Activated CD4-positive, alpha-beta memory T cell treated with anti-CD3 and anti-CD28 coated beads, Interleukin-2, amount 10 ng/mL, durations not matched to agents 7 days and 5 days (primary cell): ENCODE data around the gene RRP15. TPM values are rescaled to one million over a fixed set of nuclear protein-coding genes. Genes with fewer than 3 reads are reported as not detected.

ENCODE experiments used
- CTCF ChIA-PET: fragments of 350-600 bp; sonication (Branson Sonifier 250); formaldehyde crosslinking; loops from one replicate; lab custom pipeline; 2021; ENCODE audit warnings: antibody characterized with exemption, inconsistent platforms; lab: Charles Lee
- POLR2A ChIA-PET: fragments of 350-600 bp; sonication (Branson Sonifier 250); formaldehyde crosslinking; loops from one replicate; lab custom pipeline; 2021; ENCODE audit warnings: antibody characterized with exemption; lab: Charles Lee
- DNase-seq: peaks from one replicate; pipeline ENCODE4 v3.0.0-alpha.2; 2020
- H3K27ac Mint-ChIP-seq: one replicate; pipeline ENCODE4 v1.8.0; 2021; ENCODE audit warnings: mild to moderate bottlenecking, mixed read lengths
- H3K27me3 Mint-ChIP-seq: one replicate; pipeline ENCODE4 v1.8.0; 2021; ENCODE audit warnings: mixed read lengths
- H3K36me3 Mint-ChIP-seq: one replicate; pipeline ENCODE4 v1.8.0; 2021; ENCODE audit warnings: low read depth, mixed read lengths
- H3K4me1 Mint-ChIP-seq: one replicate; pipeline ENCODE4 v1.8.0; 2021; ENCODE audit warnings: mixed read lengths
- H3K4me3 Mint-ChIP-seq: one replicate; pipeline ENCODE4 v1.8.0; 2021; ENCODE audit warnings: mild to moderate bottlenecking, mixed read lengths
- H3K9me3 Mint-ChIP-seq: one replicate; pipeline ENCODE4 v1.8.0; 2021; ENCODE audit warnings: mixed read lengths
- total RNA-seq, 2 experiments: library from RNA; stranded (reverse); gene quantifications; one replicate each; pipeline ENCODE4 v1.2.3, GENCODE V29; 2021

RRP15 gene
- total RNA-seq, 2 experiments from 2014 or later, result 10.3 to 10.6 TPM

- Mint-ChIP-seq H3K4me1 (peaks cover 8% of the 10 kb centered on the region), H3K27ac (no peak overlapping the region), H3K36me3 (no peaks in the 10 kb centered on the region), H3K27me3 (peaks cover 36% of the 10 kb centered on the region), H3K9me3 (no peaks in the 10 kb centered on the region), H3K4me3 (no peak overlapping the region)
- POLR2A ChIA-PET, result no interaction called here
- CTCF ChIA-PET, result no interaction called here
- no peak for DNase-seq
Observed at GRCh38 chr1:218374401-218375353, 89.6 kb downstream of the RRP15 start.

GRCh38 chr1:218376722-218377121 is 91.6 kb downstream of the RRP15 start:
- CTCF ChIA-PET, result interaction anchor here (0.9 to 1.2 kb wide), 2 partner anchors 38 to 47 kb away, joined by 3 to 4 read pairs; no protein-coding TSS in a partner anchor
- no peak overlapping the region for H3K27ac Mint-ChIP-seq
- no peaks in the 10 kb centered on the region for H3K36me3 Mint-ChIP-seq
- no peak for DNase-seq
- H3K27me3 Mint-ChIP-seq, result peaks cover 43% of the 10 kb centered on the region
- no peak overlapping the region for H3K4me3 Mint-ChIP-seq
- H3K4me1 Mint-ChIP-seq, result peaks cover 8% of the 10 kb centered on the region
- POLR2A ChIA-PET, result interaction anchor here (1.2 kb wide), 1 partner anchor 91 kb away, joined by 3 read pairs; the partner anchor contains the start of gene RRP15
- no peaks in the 10 kb centered on the region for H3K9me3 Mint-ChIP-seq

GRCh38 chr1:218377143-218377660 is 92.1 kb downstream of the RRP15 start:
- Mint-ChIP-seq H3K27me3 (peaks cover 44% of the 10 kb centered on the region), H3K9me3 (no peaks in the 10 kb centered on the region), H3K4me1 (peaks cover 8% of the 10 kb centered on the region), H3K4me3 (no peak overlapping the region), H3K27ac (peak overlapping the region; percentile 14), H3K36me3 (no peaks in the 10 kb centered on the region)
- ChIA-PET POLR2A (interaction anchor here (1.2 kb wide), 1 partner anchor 92 kb away, joined by 3 read pairs; the partner anchor contains the start of gene RRP15), CTCF (interaction anchor here (0.9 to 1.2 kb wide), 2 partner anchors 38 to 47 kb away, joined by 3 to 4 read pairs; no protein-coding TSS in a partner anchor)
- DNase-seq, result peak; percentile 68

GRCh38 chr1:218380125-218380977 is 95.3 kb downstream of the RRP15 start:
- Mint-ChIP-seq H3K9me3 (no peaks in the 10 kb centered on the region), H3K4me1 (peaks cover 8% of the 10 kb centered on the region), H3K27me3 (peaks cover 52% of the 10 kb centered on the region), H3K27ac (no peak overlapping the region), H3K36me3 (no peaks in the 10 kb centered on the region), H3K4me3 (no peak overlapping the region)
- DNase-seq, result no peak
- ChIA-PET POLR2A (no interaction called here), CTCF (no interaction called here)

GRCh38 chr1:218382261-218382660 is 97.2 kb downstream of the RRP15 start:
- ChIA-PET POLR2A (no interaction called here), CTCF (no interaction called here)
- Mint-ChIP-seq H3K4me3 (no peak overlapping the region), H3K9me3 (no peaks in the 10 kb centered on the region), H3K4me1 (peaks cover 4% of the 10 kb centered on the region), H3K27me3 (peaks cover 50% of the 10 kb centered on the region), H3K27ac (no peak overlapping the region), H3K36me3 (no peaks in the 10 kb centered on the region)
- DNase-seq, result no peak

GRCh38 chr1:218383051-218383450 is 98.0 kb downstream of the RRP15 start:
- H3K27me3 Mint-ChIP-seq, result peaks cover 47% of the 10 kb centered on the region
- no peak overlapping the region for H3K4me3 Mint-ChIP-seq
- H3K4me1 Mint-ChIP-seq, result no peaks in the 10 kb centered on the region
- H3K9me3 Mint-ChIP-seq, result no peaks in the 10 kb centered on the region
- CTCF ChIA-PET, result no interaction called here
- no peaks in the 10 kb centered on the region for H3K36me3 Mint-ChIP-seq
- H3K27ac Mint-ChIP-seq, result no peak overlapping the region
- no peak for DNase-seq
- POLR2A ChIA-PET, result no interaction called here

- peaks cover 45% of the 10 kb centered on the region for H3K27me3 Mint-ChIP-seq
- H3K9me3 Mint-ChIP-seq, result no peaks in the 10 kb centered on the region
- no peak for DNase-seq
- H3K27ac Mint-ChIP-seq, result no peak overlapping the region
- H3K4me3 Mint-ChIP-seq, result no peak overlapping the region
- no peaks in the 10 kb centered on the region for H3K4me1 Mint-ChIP-seq
- H3K36me3 Mint-ChIP-seq, result no peaks in the 10 kb centered on the region
- ChIA-PET POLR2A (no interaction called here), CTCF (no interaction called here)
Observed at GRCh38 chr1:218383681-218384080, 98.6 kb downstream of the RRP15 start.

GRCh38 chr1:218384581-218384993 is 99.5 kb downstream of the RRP15 start:
- no peak for DNase-seq
- Mint-ChIP-seq H3K27me3 (peaks cover 41% of the 10 kb centered on the region), H3K4me1 (no peaks in the 10 kb centered on the region), H3K9me3 (no peaks in the 10 kb centered on the region), H3K36me3 (no peaks in the 10 kb centered on the region), H3K4me3 (no peak overlapping the region), H3K27ac (no peak overlapping the region)
- POLR2A ChIA-PET, result no interaction called here
- CTCF ChIA-PET, result no interaction called here

Other genes starting within 250 kb of the RRP15 start
- not detected for gene TGFB2, start 60.0 kb downstream of the RRP15 start, total RNA-seq